Measurements from ENCODE around the gene GBP5. TPM values are rescaled to one million over a fixed set of nuclear protein-coding genes. Genes with fewer than 3 reads are reported as not detected.

Gene GBP5
- total and polyA plus RNA-seq, 2 of the 4 experiments (the other 2 are of a cell fraction), result not detected

DNA sequence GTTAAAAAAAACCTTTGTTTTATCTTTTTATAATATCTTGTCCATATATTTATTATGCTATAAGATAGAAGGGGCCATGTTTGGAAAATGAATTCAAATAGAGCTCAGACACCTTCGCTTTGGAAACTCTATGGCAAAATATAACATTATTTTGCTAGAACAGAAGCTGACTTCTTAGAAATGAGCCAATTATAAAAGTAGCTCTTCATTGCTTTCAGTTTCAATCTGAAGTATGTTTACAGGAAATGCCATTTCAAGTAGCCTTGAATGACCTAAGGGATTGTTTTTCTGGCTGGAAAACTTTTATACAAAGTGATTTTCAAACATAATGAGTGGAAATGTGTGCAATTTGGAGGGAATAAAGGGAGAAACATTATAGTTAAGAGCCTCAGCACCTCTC is 37.8 kb upstream of the GBP5 start:
- intact Hi-C loops (cut with micrococcal nuclease) (no loop called here), dilution Hi-C loops (cut with HindIII; ENCODE audit: low sequenced_read_pairs, unreplicated experiment) (no loop called here), in situ Hi-C loops (cut with MboI; ENCODE audit: low sequenced_read_pairs) (no loop called here)
- H2BK120ac ChIP-seq (ENCODE audit: low read depth, low read length), result no peak overlapping the region
- peak overlapping the region; percentile 45; the same call in 1 of the 2 replicates for H3K4me2 ChIP-seq (ENCODE audit: low read depth, low read length)
- no peak overlapping the region for H4K8ac ChIP-seq (ENCODE audit: low read depth in 2 of 2, low read length in 2 of 2)
- CTCF ChIA-PET, result no interaction called here
- no peak overlapping the region for H3K9ac ChIP-seq (ENCODE audit: low read depth, low read length)
- no peak overlapping the region for H2AK5ac ChIP-seq (ENCODE audit: low read depth, low read length)
- H3K79me1 ChIP-seq (ENCODE audit: low read depth in 1 of 2, low read length in 2 of 2), result no peaks in the 10 kb centered on the region
- no TSS peak for BruUV-seq (replicated peaks)
- no peak overlapping the region for H2AFZ ChIP-seq (replicated peaks; ENCODE audit: low read length, poor library complexity)
- H3K27ac ChIP-seq (ENCODE audit: insufficient read depth, low read length), result no peak overlapping the region
- no CpG with 5 or more reads among the region's 1 CpG for WGBS, 2 experiments (ENCODE audit: extremely low coverage in 2 of 2, insufficient read length in 1 of 2)
- no peak overlapping the region for H3K18ac ChIP-seq (ENCODE audit: low read depth, low read length)
- no peak overlapping the region for H2AK9ac ChIP-seq (replicated peaks; ENCODE audit: low read depth, low read length, poor library complexity)
- H3K9me1 ChIP-seq (ENCODE audit: insufficient read depth, low read length), result no peaks in the 10 kb centered on the region
- no peak overlapping the region for H2BK15ac ChIP-seq (ENCODE audit: low read depth, low read length)
- POLR2A ChIA-PET (ENCODE audit: unreplicated experiment), result interaction anchor here (0.6 kb wide), 1 partner anchor 147 kb away, joined by 3 read pairs; no protein-coding TSS in a partner anchor
- TF ChIP-seq CEBPB (IDR thresholded peaks at IDR 0.05; ENCODE audit: low read depth, low read length), result no peak
- TF ChIP-seq FOS (IDR thresholded peaks at IDR 0.05; ENCODE audit: low read depth, low read length), result no peak
- no peak for TF ChIP-seq BHLHE40 (IDR thresholded peaks at IDR 0.05; ENCODE audit: low read depth, low read length)
- no peak for TF ChIP-seq POLR2A (IDR thresholded peaks at IDR 0.05; ENCODE audit: low read depth, low read length)
- TF ChIP-seq RAD21 (IDR thresholded peaks at IDR 0.05; ENCODE audit: low read length), result no peak
- TF ChIP-seq NFE2L2 (IDR thresholded peaks at IDR 0.05; ENCODE audit: low read depth, low read length), result no peak
- no peak for TF ChIP-seq RCOR1 (IDR thresholded peaks at IDR 0.05; ENCODE audit: insufficient replicate concordance, low read length)
- no peak for TF ChIP-seq MXI1 (IDR thresholded peaks at IDR 0.05; ENCODE audit: borderline replicate concordance, low read depth, low read length)
- H3K23ac ChIP-seq (ENCODE audit: low read depth, low read length), result no peak overlapping the region
- no peak overlapping the region for H2BK5ac ChIP-seq (ENCODE audit: low read depth, low read length, poor library complexity, severe bottlenecking)
- H3K4ac ChIP-seq (ENCODE audit: low read depth, low read length), result no peak overlapping the region
- ATAC-seq (ENCODE audit: low read depth), result peak; percentile 35; the same call in 1 of the 2 replicates
- H3K36me3 ChIP-seq (ENCODE audit: control insufficient read depth, insufficient read depth, low read length), result no peaks in the 10 kb centered on the region
- DNase-seq, result peak; percentile 5
- no peak overlapping the region for H3K14ac ChIP-seq (replicated peaks; ENCODE audit: low read depth, low read length)
- H3K56ac ChIP-seq (ENCODE audit: extremely low read depth, insufficient read depth, low read length), result no peak overlapping the region
- no peak overlapping the region for H4K91ac ChIP-seq (ENCODE audit: insufficient read depth, low read depth, low read length)
- H4K20me1 ChIP-seq (ENCODE audit: insufficient read depth, low read length), result no peaks in the 10 kb centered on the region
- H3K4me1 ChIP-seq (ENCODE audit: control insufficient read depth, insufficient read depth, low read length), result no peaks in the 10 kb centered on the region
- H4K5ac ChIP-seq (ENCODE audit: low read depth, low read length), result no peak overlapping the region
- no peaks in the 10 kb centered on the region for H3K9me3 ChIP-seq (ENCODE audit: control insufficient read depth, insufficient read depth, low read length)
- H3K4me3 ChIP-seq (ENCODE audit: insufficient read depth, low read depth, low read length), result no peak overlapping the region
- H2BK20ac ChIP-seq (ENCODE audit: low read depth, low read length), result no peak overlapping the region
- H3K27me3 ChIP-seq (ENCODE audit: control insufficient read depth, insufficient read depth, low read length), result no peaks in the 10 kb centered on the region

Measured in IMR-90 (cell line).